Midbrain (tissue), 1 donor: ENCODE measurements around the gene TASOR.
"Not testable (repeated sequence)": the region's sequence is repeated elsewhere in the genome, so short reads cannot be mapped to it uniquely, and the experiment has no call there.

ENCODE experiments used
- DNase-seq: peaks from one replicate; lab custom pipeline; 2025; lab: John Stamatoyannopoulos, UW

Gene TASOR, protein sequence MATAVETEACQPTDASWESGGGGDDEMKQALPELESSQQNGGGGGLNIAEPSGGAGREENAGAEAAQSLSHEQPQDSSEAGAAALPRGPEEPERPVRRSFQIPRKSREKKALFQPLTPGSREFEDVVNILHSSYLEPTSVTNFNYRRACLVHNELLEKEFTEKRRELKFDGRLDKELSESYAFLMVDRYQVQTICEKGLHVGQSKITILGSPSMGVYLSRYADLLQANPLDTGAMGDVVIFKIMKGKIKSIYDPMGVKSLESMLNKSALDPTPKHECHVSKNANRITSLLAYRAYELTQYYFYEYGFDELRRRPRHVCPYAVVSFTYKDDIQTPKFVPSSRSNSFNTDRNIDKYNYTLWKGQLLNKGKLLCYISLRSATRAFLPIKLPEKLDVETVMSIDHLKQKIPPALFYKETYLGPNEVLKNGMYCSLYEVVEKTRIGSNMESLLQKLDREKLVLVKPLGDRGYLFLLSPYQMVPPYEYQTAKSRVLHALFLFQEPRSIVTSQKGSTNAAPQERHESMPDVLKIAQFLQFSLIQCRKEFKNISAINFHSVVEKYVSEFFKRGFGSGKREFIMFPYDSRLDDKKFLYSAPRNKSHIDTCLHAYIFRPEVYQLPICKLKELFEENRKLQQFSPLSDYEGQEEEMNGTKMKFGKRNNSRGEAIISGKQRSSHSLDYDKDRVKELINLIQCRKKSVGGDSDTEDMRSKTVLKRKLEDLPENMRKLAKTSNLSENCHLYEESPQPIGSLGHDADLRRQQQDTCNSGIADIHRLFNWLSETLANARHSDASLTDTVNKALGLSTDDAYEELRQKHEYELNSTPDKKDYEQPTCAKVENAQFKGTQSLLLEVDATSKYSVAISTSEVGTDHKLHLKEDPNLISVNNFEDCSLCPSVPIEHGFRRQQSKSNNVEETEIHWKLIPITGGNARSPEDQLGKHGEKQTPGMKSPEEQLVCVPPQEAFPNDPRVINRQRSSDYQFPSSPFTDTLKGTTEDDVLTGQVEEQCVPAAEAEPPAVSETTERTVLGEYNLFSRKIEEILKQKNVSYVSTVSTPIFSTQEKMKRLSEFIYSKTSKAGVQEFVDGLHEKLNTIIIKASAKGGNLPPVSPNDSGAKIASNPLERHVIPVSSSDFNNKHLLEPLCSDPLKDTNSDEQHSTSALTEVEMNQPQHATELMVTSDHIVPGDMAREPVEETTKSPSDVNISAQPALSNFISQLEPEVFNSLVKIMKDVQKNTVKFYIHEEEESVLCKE (N-terminal part only)

DNA sequence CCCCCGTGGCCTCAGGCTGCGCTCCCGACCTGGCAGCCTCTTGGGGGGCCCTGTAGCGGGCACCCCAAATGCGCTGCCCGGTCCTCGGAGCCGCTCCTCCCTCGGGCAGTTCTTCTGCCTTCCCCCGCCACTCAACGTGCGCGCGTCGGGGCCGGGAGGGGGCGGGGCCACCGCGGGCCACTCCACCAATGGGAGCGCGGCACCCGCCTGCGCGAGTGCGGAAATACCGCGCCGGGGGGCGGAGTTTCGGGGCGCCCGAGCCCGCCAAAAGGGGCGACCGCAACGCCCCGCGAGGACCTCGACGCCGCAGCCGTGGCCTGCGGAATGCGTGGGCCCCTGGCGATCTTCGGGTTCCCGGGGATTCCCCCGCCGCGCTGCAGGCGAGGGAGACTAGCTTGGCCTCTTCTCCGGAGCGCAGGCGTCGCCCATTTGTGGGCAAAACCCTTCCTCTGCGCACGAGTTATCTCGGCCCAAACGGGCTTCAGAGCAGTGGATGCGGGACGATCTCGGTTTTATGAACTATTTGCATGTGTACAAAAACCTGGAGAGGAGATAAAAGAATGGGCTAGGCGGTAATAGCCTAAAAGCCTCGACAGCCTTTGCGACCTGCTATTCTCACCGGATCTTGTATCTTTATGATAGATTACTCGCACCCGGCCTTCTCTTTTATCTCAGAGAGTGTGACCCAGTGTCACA, at the start of gene TASOR:
Gene TASOR, minus strand, starts transcription at position 144 of the 696 bp plus-strand sequence. CDS start 259 bp downstream, outside the sequence.
- DNase-seq: peak; percentile 86

DNA sequence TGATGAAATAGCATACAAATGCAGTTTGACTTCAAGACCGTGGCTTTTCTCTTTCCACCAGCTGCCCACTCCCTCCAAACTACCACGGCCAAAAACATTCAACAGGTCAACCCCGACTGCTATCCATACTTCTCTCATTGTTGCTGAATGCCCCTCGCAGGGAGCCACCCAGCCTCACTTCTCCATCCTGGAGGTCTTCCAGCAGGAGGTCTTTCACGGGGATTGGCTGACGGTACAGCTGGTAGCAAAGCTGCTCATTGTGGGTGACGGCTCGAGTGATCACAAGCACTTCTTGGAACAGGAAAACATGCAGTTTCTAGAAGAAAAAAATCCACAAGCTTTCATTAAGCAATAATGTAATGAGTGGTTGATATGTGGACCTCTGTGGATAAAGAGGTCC, 49.0 kb upstream of the TASOR start:
- DNase-seq: no peak

DNA sequence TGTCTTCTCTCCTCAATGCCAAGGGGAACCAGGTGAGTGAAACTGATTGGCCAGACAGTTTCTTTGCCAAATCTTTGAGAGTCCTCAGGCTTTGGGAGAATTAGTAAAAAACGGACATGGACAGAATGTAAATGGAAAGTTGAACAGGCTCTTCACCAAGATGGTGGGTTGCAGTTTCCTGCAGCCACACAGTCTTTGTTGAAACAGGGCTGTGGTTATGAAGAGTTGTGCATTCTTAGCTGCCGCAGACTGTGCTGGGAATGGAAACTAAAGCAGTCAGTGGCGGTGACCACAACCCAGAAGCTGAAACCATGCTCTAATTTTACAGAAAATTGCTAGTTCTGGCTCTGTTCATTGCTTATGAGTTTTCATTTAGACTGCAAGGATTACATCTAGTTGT, 42.1 kb upstream of the TASOR start:
- no peak for DNase-seq

DNA sequence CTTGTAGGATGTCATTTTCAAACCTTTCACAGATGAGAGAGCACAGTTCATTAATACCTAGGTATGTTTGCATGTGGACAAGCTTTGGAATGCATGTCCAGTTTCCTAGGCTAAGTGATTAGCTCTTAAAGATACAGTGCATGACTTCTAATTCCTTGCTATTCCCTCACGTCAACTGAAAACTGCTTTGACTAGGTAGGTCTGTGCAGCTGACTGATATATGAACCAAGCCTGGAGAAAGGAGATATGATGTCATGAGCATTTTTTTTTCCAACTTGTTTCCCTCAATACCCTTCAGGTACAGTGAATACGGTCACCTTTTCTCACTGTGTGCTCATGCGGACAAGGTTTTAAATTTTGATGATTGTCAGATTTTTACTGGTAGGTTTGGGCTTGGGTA, 41.6 kb upstream of the TASOR start:
- DNase-seq: no peak

DNA sequence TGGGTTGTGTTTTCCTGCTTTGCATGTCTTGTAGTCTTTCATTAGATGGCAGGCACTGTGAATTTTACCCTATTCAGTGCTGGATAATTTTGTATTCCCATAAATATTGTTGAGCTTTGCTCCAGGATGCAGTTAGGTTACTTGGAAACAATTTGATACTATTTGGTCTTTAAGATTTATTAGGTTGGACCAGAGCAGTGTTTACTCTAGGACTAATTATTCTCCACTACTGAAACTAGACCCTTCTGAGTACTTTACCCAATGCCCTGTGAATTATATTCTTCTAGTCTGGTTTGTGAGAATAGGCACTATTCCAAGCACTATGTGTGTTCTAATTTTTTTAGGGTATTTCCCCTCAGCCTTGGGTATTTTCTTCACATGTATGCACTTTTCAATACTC, 37.8 kb upstream of the TASOR start:
- no peak for DNase-seq

DNA sequence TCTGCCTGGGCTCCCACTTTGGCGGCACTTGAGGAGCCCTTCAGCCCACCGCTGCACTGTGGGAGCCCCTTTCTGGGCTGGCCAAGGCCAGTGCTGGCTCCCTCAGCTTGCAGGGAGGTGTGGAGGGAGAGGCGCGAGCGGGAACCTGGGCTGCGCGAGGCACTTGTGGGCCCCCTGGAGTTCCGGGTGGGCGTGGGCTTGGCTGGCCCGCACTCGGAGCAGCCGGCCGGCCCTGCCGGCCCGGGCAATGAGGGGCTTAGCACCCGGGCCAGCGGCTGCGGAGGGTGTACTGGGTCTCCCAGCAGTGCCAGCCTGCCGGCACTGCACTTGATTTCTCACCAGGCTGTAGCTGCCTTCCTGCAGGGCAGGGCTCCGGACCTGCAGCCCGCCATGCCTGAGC, 35.7 kb upstream of the TASOR start:
- not testable (repeated sequence) for DNase-seq

DNA sequence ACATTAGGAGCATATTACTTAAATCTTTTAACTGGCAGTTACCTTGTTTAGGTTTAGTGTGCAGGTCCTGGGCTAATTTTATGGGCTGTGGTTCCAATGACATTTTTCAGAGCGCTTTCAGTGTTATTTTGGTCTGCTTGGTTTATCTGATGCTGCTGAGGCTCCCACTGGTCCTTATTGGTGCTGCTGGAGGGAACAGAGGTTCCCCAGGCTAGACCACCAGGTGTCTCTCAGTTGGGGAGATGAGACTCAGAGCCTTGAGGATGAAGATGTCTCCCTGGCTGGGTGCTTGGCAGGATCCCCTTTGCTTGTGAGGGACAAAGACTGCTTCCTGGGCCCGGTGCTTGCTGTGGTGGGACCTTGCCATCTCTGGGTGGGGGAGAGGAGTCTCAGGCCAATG, 28.3 kb upstream of the TASOR start:
- DNase-seq: no peak

DNA sequence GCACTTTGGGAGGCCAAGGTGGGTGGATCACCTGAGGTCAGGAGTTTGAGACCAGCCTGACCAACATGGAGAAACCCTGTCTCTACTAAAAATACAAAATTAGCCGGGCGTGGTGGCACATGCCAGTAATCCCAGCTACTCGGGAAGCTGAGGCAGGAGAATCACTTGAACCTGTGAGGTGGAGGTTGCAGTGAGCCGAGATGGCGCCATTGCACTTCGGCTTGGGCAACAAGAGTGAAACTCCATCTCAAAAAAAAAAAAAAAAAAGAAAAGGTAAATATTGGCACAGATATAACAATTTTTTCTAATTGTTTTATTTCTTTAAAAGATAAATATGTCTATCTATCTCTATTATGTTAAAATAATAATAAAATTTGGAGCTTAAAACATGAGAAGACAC, 24.3 kb upstream of the TASOR start:
- not testable (repeated sequence) for DNase-seq

DNA sequence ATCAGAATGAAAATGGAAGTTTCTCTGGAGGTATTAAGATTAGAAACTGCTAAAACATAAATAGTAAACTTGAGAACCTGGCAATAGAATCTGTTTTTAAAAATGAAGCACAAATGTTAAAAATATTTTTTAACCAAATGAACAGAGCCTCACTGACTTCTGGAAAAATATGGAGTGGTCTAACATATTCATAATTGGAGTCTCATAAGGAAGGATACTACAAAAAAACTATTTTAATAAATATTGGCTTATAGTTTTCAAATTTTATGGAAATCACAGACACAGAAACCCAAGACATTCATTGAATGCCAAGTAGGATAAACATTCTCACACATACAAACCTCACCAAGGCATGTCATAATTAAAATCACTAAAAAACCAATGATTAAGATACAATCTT, 23.6 kb upstream of the TASOR start:
- no peak for DNase-seq

DNA sequence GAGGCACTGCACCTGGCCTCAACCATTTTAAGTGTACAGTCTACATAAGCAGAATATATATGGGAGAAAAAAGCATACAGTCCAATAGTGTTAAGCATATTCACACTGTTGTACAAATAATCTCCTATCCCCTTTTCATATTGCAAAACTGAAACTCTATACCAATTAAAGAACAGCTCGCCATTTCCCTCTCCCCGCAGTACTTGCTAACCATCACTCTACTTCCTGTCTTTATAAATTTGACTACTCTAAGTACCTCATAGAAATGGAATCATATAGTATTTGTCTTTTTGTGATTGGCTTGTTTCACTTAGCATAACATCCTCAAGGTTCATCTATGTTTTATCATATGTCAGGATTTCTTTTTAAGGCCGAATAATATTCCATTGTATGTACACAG, 21.6 kb upstream of the TASOR start:
- no peak for DNase-seq

DNA sequence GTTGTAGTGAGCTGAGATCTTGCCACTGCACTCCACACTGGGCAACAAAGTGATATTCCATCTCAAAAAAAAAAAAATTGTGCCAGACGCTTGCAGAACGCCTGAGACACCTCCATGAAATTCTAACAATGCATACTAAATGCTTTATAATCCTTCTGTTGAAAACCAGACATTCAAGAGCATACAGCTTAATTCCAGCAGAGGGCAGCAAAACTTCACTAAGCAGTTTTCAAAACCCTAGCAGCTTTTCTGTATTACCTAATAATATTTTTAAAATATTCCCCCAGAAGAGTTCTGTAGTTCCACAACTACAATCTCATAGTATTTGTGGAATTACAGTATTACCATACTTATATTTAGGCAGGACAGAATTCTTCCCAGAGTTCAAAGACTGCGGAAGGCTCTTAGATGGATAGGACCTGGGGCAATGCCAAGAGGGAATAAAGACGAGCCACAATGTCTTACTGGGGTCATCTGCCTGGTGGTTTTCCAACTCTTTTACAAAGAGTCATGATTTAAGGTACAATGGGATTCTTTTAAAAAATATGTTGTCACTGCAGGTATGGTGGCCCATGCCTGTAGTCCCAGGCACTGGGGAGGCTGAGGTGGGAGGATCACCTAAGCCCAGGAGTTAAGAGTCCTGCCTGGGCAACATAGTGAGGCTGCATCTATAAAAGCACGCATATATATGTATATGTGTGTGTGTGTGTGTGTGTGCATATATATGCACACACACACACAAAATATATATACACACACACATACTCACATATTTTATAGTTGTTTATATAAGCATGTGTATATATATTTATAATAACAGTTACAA, 19.6 kb upstream of the TASOR start:
- peak; percentile 84 for DNase-seq

DNA sequence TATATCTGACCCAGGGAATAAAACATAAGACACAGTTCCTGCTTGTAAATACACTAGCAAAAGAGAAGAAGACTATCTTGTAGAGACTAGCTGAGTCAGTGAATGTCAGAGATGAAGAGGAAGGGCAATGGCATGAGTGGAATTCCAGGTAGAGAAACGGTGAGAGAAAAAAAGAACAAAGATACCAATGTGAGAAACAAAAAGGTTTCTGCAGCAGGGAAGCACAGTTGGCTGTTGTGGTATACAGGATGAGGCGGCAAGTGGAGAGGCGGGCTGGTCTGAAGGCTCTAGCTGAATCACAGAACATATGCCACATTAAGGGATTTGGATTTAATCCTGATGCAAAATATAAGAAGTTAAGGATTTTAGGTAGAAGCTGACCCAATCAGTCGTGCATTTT, 17.1 kb upstream of the TASOR start:
- no peak for DNase-seq

DNA sequence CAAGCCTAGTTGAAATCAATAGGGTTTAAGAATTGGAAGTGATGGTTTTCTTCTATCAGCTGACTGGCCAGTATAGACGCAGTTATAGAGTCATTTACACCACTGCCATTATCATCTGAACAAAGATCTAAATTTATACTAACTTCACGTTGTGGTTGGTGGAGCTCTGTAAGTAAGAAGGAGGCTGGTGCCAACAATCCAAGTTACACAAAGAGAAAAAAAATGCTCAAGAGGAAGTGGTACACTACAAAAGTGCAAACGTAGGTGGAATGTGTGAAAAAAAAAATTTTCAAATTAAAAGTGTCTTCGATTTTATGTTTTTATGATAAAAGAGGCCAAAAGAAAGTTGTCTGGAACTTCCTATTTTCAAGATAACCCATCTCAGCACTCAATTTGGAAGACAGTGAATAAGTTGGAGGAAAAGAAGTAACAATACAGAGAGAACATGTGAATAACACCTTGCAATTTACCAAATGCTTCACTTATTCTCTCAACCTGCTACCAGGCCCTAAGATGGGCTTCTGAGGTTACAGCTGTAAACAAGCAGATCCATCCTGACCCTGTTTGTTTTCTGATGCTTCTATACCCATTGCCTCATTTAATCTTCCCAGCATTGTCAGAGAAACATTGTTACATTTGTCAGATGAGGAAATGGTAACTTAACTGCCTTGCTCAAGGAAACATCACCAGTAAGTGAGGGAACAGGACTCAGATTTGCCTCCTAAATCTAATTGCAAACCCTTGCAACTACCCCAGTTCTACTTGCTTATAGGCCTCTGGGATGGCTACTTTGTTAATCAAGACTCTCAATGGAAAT, 12.0 kb upstream of the TASOR start:
- DNase-seq: no peak

DNA sequence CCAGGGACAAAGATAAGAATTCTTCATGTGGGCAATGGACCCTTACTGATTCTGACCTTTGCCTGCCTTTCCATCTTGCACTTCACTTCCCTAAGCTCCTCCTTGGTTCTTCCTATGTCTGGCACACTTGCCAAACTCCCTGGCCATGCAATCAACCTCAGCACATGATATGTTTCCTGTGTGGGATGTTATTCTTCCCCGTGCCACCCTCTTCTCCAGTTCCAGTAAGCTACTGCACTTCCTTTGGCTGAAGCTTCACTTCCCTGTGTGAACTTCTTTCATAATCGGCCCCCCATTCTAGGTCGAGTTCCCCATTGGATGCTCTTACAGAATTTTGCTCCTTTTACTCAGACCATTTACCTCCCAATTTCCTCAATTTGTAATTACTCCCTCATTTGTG, 10.7 kb upstream of the TASOR start:
- no peak for DNase-seq

DNA sequence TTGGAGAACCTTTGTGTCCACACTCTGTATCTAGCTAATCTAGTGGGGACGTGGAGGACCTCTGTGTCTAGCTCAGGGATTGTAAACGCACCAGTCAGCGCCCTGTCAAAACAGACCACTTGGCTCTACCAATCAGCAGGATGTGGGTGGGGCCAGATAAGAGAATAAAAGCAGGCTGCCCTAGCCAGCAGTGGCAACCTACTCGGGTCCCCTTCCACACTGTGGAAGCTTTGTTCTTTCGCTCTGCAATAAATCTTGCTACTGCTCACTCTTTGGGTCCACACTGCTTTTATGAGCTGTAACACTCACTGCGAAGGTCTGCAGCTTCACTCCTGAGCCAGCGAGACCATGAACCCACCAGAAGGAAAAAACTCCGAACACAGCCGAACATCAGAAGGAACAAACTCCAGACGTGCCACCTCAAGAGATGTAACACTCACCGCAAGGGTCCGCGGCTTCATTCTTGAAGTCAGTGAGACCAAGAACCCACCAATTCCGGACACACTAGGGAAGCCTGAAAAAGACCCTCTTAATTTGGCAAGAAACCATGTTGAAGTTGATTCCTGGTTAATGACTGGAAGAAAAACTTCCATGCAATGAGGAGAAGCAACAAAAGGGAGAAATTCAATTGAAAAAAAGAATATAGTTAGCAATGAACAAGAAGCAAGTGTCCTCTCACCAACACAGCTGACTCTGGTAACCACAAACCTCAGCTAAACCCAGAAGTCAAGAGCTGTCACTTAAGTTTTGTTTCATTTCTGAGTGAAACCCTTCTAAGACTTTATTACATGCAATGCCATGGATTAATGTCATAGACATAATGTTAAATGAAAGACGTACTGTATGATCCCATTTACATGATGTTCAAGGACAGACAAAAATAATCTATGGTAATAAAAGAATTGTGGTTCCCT, 9.7 kb upstream of the TASOR start:
- DNase-seq: not testable (repeated sequence)

DNA sequence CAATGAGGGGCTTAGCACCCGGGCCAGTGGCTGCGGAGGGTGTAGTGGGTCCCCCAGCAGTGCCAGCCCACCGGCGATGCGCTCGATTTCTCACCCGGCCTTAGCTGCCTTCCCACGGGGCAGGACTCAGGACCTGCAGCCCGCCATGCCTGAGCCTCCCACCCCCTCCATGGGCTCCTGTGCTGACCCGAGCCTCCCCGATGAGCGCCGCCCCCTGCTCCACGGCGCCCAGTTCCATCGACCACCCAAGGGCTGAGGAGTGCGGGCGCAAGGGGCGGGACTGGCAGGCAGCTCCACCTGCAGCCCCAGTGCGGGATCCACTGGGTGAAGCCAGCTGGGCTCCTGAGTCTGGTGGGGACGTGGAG, 8.9 kb upstream of the TASOR start:
- DNase-seq: not testable (repeated sequence)

DNA sequence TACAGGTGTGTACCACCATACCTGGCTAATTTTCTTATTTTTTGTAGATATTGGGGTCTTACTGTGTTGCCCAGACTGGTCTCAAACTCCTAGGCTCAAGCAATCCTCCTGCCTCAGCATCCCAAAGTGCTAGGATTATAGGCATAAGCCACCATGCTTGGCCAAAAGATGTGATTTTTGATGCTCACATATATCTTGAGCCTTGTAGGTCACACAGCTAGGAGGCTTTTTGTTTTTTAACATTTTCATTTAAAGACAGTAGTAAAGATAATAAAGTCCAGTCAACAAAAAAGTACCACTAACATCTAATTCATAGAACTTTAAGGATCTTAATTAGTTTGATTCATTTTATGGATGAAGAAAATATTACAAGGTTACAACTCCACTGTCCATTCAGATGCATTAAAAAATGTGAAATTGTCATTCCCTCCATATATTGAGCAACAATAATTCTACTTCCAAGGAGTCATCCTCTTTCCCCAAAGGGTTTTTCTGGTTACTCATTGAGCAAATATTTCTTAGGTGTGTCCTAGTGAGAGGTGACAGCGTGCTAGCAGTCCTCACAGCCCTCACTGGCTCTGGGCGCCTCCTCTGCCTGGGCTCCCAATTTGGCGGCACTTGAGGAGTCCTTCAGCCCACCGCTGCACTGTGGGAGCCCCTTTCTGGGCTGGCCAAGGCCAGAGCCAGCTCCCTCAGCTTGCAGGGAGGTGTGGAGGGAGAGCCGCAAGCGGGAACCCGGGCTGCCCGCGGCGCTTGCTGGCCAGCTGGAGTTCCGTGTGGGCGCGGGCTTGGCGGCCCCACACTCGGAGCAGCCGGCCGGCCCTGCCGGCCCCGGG, 8.3 kb upstream of the TASOR start:
- DNase-seq: no peak

DNA sequence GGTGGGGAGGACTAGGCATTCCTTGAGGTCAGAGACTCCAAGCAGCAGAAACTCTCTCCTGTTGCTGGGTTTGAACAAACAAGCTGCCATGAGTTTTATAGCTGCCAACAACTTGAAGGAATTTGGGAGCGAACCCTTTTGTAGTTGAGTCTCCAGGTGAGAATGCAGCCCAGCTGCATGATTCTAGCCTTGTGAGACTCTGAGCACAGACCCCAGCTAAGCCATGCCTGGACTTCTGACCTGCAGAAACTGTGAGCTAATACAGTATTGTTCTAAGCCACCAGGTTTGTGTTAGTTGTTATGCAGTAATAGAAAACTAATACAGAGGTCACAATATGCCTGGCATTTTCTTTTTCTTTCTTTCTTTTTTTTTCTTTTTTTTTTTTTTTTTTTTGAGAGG, 6.2 kb upstream of the TASOR start:
- no peak for DNase-seq
